A673 (cell line): ENCODE measurements around the gene COL5A3. TPM values are rescaled to one million over a fixed set of nuclear protein-coding genes. Genes with fewer than 3 reads are reported as not detected.
A peak's percentile ranks its signal among the peaks of the same experiment; 100 is the strongest.

Source experiments
- Bru-seq: library from RNA; stranded (reverse); fragments of 400-500 nt; gene quantifications from one replicate; lab custom pipeline; 2021; lab: Mats Ljungman, UMichigan
- BruChase-seq, 2 experiments: library from RNA; stranded (reverse); fragments of 400-500 nt; gene quantifications; one replicate each; lab custom pipeline; 2021; lab: Mats Ljungman, UMichigan
- BruUV-seq: library from RNA; stranded (reverse); fragments of 400-500 nt; replicated peaks from 2 replicates; lab custom pipeline; 2021; lab: Mats Ljungman, UMichigan
- CTCF ChIA-PET: fragments of 300-600 bp; sonication (Branson Sonifier 250); formaldehyde crosslinking; loops from one replicate; lab custom pipeline; 2022; ENCODE audit warnings: antibody characterized with exemption; lab: Charles Lee
- POLR2A ChIA-PET: fragments of 300-600 bp; sonication (Branson Sonifier 250); formaldehyde crosslinking; loops from one replicate; lab custom pipeline; 2022; ENCODE audit warnings: antibody characterized with exemption; ENCODE audit not compliant: low non-redundant PET; lab: Charles Lee
- DNase-seq: peaks from one replicate; pipeline ENCODE4 v3.0.0-alpha.2; 2015; ENCODE audit warnings: low spot score
- H3K27ac ChIP-seq: fragments of 200-600 bp; sonication (generic); 2 replicates; pipeline ENCODE4 v1.5.1; 2016; ENCODE audit warnings: mixed run types, low read depth, mild to moderate bottlenecking, mixed read lengths, antibody characterized with exemption, low read length; ENCODE audit not compliant: poor library complexity, severe bottlenecking
- H3K27me3 ChIP-seq: fragments of 200-600 bp; sonication (generic); replicated peaks from 2 replicates; pipeline ENCODE4 v1.6.1; 2017; ENCODE audit warnings: mixed run types, low read depth, mild to moderate bottlenecking, mixed read lengths, antibody characterized with exemption, low read length; ENCODE audit not compliant: insufficient read depth, poor library complexity
- H3K36me3 ChIP-seq: fragments of 200-600 bp; sonication (generic); 2 replicates; pipeline ENCODE4 v1.6.1; 2016; ENCODE audit warnings: mixed run types, mild to moderate bottlenecking, mixed read lengths, antibody characterized with exemption, low read length; ENCODE audit not compliant: insufficient read depth, poor library complexity, severe bottlenecking
- H3K4me1 ChIP-seq: fragments of 200-600 bp; sonication (generic); 2 replicates; pipeline ENCODE4 v1.6.1; 2017; ENCODE audit warnings: mixed run types, mild to moderate bottlenecking, mixed read lengths, antibody characterized with exemption, low read length; ENCODE audit not compliant: insufficient read depth, poor library complexity, severe bottlenecking
- H3K4me3 ChIP-seq: fragments of 200-600 bp; sonication (generic); 2 replicates; pipeline ENCODE4 v1.5.1; 2016; ENCODE audit warnings: low read depth, mixed run types, mild to moderate bottlenecking, mixed read lengths, low read length; ENCODE audit not compliant: poor library complexity, severe bottlenecking
- H3K9me3 ChIP-seq: fragments of 200-600 bp; sonication (generic); 2 replicates; pipeline ENCODE4 v1.6.1; 2016; ENCODE audit warnings: mixed run types, low read depth, mild to moderate bottlenecking, mixed read lengths, antibody characterized with exemption, low read length; ENCODE audit not compliant: poor library complexity, severe bottlenecking
- EZH2 ChIP-seq: fragments of 200-600 bp; sonication (generic); IDR thresholded peaks from 2 replicates; pipeline ENCODE4 v1.6.1; 2017; ENCODE audit warnings: borderline replicate concordance, low read depth, mild to moderate bottlenecking, mixed read lengths, antibody characterized with exemption, low read length; ENCODE audit not compliant: poor library complexity, severe bottlenecking
- intact Hi-C: fragments of 100-400 bp; cut with micrococcal nuclease; formaldehyde crosslinking; loops from one replicate; pipeline ENCODE4 v1.10.0; 2022; ENCODE audit not compliant: unreplicated experiment
- long read RNA-seq: library from polyadenylated mRNA; stranded (forward); transcript quantifications from one replicate; pipeline ENCODE4 v2.0.0, GENCODE V29; 2022
- total RNA-seq: library from RNA; stranded (reverse); gene quantifications from 2 replicates; pipeline ENCODE4 v1.2.3, GENCODE V29; 2021
- TF ChIP-seq, protein P1 (sequence below): fragments of 300-800, 200-600 bp; sonication (generic); conservative IDR thresholded peaks from 2 replicates; pipeline ENCODE4 v1.5.1; 2017; ENCODE audit warnings: low read depth, mild to moderate bottlenecking, antibody characterized with exemption, low read length, moderate library complexity, mixed read lengths

The COL5A3 gene
- total RNA-seq, result 6.4 and 6.8 TPM in 2 replicates
- percentile 31 among the genes with signal in this experiment for Bru-seq, nascent RNA
- percentile 37 among the genes with signal in this experiment for BruChase-seq, experiment 1, labeled RNA remaining after a 2-hour chase
- BruChase-seq, experiment 2, labeled RNA remaining after a 6-hour chase, result percentile 53 among the genes with signal in this experiment
- long read RNA-seq, partial matches to known transcripts, result 4 of 5 reads
- long read RNA-seq, other reads (novel, unspliced or antisense), result 1 of 5 reads

DNA sequence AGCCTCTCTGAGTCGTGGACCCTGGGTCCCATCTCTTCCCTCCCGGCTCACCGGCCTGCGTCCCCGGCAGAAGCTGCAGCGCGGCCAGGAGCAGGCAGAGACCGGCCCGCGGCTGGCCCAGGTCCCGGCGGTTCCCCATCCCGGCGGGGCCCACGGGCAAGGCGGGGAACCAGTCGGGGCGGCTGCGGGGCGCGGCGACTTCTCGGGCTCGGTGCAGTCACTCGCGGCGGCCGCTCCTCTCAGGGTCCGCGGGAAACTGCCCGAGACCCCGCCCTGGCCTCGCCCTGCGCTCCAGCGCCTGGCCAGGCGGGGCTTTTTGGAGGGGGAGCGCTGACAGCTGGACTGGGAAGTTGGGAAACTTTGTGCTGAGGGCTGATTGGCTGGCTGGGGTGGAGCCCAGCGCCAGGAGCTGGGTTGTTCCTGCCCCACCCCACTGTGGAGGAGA lies at the start of gene COL5A3:
Gene COL5A3, minus strand, starts transcription at position 258 of the 445 bp plus-strand sequence. Its CDS starts 119 bp downstream, at position 139.
- intact Hi-C loops, result loop anchor here (10.0 kb wide), 1 partner anchor 155 kb away; no protein-coding TSS in a partner anchor
- BruUV-seq, result no TSS peak
- Histone ChIP-seq H3K4me1 (peaks cover 55% of the 10 kb centered on the region), H3K36me3 (no peaks in the 10 kb centered on the region), H3K9me3 (no peaks in the 10 kb centered on the region), H3K27me3 (no peaks in the 10 kb centered on the region), H3K4me3 (peak within 1 kb of the TSS; percentile 39), H3K27ac (no peak within 1 kb of the TSS)
- DNase-seq, result peak; percentile 41
- CTCF ChIA-PET, result interaction anchor here (0.5 to 0.6 kb wide), 2 partner anchors 10 to 135 kb away, joined by 6 read pairs; no protein-coding TSS in a partner anchor
- POLR2A ChIA-PET, result no interaction called here
- no peak for TF ChIP-seq EZH2
- TF ChIP-seq, protein P1, sequence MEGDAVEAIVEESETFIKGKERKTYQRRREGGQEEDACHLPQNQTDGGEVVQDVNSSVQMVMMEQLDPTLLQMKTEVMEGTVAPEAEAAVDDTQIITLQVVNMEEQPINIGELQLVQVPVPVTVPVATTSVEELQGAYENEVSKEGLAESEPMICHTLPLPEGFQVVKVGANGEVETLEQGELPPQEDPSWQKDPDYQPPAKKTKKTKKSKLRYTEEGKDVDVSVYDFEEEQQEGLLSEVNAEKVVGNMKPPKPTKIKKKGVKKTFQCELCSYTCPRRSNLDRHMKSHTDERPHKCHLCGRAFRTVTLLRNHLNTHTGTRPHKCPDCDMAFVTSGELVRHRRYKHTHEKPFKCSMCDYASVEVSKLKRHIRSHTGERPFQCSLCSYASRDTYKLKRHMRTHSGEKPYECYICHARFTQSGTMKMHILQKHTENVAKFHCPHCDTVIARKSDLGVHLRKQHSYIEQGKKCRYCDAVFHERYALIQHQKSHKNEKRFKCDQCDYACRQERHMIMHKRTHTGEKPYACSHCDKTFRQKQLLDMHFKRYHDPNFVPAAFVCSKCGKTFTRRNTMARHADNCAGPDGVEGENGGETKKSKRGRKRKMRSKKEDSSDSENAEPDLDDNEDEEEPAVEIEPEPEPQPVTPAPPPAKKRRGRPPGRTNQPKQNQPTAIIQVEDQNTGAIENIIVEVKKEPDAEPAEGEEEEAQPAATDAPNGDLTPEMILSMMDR, result no peak

DNA sequence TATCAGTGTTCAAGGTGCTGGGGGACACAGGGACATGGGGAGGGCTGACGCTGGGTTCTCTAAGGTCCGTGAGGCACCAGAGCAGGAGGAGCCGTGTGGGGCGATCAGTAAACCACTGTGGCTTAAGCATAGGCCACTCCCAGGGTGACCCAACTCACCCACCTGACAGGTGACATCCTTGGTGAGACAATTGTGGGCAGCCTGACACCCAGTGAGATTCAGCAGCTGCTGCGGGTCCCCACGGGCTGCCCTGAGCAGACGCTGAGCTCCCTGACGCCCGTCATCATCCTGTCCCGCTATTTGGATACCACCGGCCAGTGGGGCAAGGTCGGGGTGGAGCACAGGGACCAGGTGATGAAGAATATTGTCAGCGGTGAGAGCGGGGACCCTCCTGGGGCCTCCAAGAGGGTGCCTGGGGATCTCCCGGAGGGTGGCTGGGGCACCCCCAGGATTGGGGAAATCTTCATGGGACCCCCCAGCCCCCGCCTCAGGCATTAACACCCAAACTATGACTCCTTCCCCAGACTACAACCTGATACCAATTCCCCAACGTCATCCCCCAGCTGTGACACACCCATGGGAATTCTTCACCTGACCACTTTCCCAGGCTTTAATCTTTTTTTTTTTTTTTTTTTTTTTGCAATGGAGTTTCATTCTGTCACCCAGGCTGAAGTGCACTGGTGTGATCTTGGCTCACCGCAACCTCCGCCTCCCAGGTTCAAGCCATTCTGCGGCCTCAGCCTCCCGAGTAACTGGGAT lies 42.5 kb upstream of the COL5A3 start:
- intact Hi-C loops, result no loop called here
- TF ChIP-seq, protein P1, result no peak
- no peak for TF ChIP-seq EZH2

DNA sequence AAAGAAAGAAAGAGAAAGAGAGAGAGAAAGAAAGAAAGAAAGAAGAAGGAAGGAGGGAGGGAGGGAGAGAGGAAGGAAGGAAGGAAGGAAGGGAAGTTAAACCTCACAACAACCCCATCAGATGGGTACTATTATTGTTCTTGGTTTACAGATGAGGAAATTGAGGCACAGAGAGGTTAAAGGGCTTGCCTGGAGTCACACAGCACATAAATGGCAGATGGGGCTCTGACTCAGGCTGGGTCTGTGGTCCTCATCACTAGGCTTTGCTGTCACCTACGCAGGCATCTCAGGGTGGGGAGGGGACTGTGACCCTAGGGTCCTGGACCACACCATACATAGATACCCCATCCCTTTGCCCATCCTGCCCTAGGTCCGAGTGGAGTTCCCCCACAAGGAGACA lies 39.3 kb upstream of the COL5A3 start:
- no TSS peak for BruUV-seq
- ChIA-PET POLR2A (no interaction called here), CTCF (interaction anchor here (0.6 kb wide), 1 partner anchor 12 kb away, joined by 3 read pairs; no protein-coding TSS in a partner anchor)

More for the DNA sequence above, 42.5 kb upstream of the COL5A3 start:
- ChIA-PET CTCF (no interaction called here), POLR2A (no interaction called here)
- DNase-seq, result no peak
- Histone ChIP-seq H3K36me3 (no peaks in the 10 kb centered on the region), H3K4me3 (no peak overlapping the region), H3K4me1 (no peaks in the 10 kb centered on the region), H3K27me3 (no peaks in the 10 kb centered on the region), H3K27ac (no peak overlapping the region), H3K9me3 (no peaks in the 10 kb centered on the region)
- BruUV-seq, result no TSS peak

More for the DNA sequence above, 39.3 kb upstream of the COL5A3 start:
- H3K9me3 ChIP-seq, result no peaks in the 10 kb centered on the region
- intact Hi-C loops, result no loop called here
- no peaks in the 10 kb centered on the region for H3K27me3 ChIP-seq
- no peak overlapping the region for H3K4me3 ChIP-seq
- H3K36me3 ChIP-seq, result no peaks in the 10 kb centered on the region
- DNase-seq, result no peak
- H3K27ac ChIP-seq, result no peak overlapping the region
- no peak for TF ChIP-seq EZH2
- TF ChIP-seq, protein P1, result no peak
- H3K4me1 ChIP-seq, result no peaks in the 10 kb centered on the region
